ENCODE data around the gene ABCB9.

DNA sequence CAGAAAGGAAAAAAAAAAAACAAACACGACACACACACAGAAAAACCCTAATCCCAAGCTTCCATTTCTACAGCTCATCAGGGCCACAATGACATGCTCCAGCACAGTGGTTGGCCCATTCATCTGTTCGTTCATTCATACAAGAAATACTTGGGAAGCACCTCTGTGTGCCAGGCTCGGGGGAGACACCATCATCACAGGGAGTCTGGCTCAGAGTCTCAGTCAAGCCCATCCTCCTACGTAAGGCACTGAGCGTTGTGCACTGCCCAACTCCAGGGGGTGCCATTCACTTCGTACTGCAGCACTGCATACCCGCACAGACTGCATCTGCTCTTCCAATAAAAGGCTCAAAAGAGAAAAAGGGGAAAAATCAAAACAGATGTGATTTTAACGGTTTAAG, 85.6 kb downstream of the ABCB9 start:
- TF ChIP-seq EP300 (IDR thresholded peaks at IDR 0.05): no peak
- TF ChIP-seq, protein P1, sequence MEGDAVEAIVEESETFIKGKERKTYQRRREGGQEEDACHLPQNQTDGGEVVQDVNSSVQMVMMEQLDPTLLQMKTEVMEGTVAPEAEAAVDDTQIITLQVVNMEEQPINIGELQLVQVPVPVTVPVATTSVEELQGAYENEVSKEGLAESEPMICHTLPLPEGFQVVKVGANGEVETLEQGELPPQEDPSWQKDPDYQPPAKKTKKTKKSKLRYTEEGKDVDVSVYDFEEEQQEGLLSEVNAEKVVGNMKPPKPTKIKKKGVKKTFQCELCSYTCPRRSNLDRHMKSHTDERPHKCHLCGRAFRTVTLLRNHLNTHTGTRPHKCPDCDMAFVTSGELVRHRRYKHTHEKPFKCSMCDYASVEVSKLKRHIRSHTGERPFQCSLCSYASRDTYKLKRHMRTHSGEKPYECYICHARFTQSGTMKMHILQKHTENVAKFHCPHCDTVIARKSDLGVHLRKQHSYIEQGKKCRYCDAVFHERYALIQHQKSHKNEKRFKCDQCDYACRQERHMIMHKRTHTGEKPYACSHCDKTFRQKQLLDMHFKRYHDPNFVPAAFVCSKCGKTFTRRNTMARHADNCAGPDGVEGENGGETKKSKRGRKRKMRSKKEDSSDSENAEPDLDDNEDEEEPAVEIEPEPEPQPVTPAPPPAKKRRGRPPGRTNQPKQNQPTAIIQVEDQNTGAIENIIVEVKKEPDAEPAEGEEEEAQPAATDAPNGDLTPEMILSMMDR (IDR thresholded peaks at IDR 0.05): peak in 1 of 2 donors; percentile 17
- no peak for TF ChIP-seq POLR2A (IDR thresholded peaks at IDR 0.05)
- TF ChIP-seq POLR2AphosphoS5 (IDR thresholded peaks at IDR 0.05): no peak

Measured in suprapubic skin (tissue), 4 donors.